ENCODE measurements around the gene NECAP2.
"Not testable (repeated sequence)": the region's sequence is repeated elsewhere in the genome, so short reads cannot be mapped to it uniquely, and the experiment has no call there.

The NECAP2 gene

DNA sequence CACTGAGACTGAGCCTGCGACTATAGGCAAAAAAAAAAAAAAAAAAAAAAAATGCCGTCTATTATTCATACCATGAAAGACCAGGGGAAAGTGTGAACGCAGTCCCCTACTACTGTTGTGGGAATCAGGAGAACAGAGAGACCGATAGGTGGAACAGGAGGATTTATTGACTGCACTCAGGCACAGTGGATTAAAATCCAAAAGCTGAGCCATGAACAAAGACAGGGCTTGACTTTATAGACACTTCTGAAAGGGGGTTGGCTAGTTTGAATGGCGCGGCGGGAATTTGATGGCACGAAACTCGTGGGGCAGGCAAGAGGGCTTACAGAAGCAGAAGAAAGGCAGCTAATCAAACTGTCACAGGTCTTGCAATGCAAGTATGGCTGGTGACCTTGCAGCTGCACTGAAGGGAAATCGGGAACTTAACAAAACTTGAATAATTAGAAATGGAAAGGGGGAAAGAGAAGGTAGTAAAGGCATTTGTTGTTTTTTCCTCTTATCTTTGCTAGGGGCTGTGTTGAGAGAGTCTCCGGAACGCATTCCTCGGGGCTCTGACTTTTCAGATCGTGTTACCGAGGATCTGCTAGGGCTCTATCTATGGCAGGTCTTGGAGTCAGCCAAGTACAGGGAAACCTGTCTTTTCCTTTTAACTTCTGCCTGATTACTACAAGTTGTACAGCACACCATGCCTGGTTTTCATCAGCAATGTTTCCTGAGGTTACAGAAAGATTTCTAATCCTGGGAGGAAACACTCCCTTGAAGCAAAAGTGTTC, 66.0 kb downstream of the NECAP2 start:
- not testable (repeated sequence) for H3K4me3 ChIP-seq (ENCODE audit: insufficient read depth, low read length, poor library complexity, severe bottlenecking); H4K20me1 ChIP-seq (ENCODE audit: low read depth, low read length); H3K27me3 ChIP-seq (ENCODE audit: low read length); H2AFZ ChIP-seq (ENCODE audit: low read depth, low read length, severe bottlenecking); H3K4me2 ChIP-seq (ENCODE audit: low read depth, low read length, poor library complexity, severe bottlenecking); H3K27ac ChIP-seq (ENCODE audit: low read depth, low read length); H3K79me2 ChIP-seq (ENCODE audit: insufficient read depth, low read length); H3K9ac ChIP-seq (ENCODE audit: low read length); H3F3A ChIP-seq (ENCODE audit: insufficient read depth); H3K36me3 ChIP-seq (ENCODE audit: low read length); H3K9me2 ChIP-seq (replicated peaks; ENCODE audit: insufficient read depth, low read length); H3K9me3 ChIP-seq (ENCODE audit: insufficient read depth, low read length)

DNA sequence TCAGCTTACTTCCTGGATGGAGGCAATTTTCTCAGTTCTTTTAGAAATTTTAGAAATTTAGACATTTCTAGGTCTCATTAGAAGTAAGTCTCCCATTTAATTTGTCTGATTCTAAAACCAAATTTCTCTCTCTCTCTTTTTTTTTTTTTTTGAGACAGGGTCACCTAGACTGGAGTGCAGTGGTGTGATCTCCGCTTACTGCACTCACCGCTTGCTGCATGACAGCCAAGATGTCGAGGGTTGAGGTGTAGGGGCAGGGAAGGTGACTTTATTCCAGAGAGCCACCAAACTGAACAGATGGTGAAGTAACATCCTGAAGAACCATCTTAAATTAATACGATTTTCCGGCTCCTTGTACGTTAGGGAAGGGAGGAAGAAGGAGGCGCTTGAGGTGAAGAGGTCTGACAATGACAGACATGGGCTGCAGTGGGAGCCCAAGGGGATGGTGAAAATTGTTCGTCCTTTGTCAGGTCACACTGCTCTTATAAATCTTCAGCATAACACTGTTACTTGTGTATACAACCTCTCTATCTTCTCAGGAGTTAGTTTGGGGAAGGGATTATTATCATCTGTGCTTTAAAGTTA, 68.4 kb downstream of the NECAP2 start:
- H3K79me2 ChIP-seq (ENCODE audit: insufficient read depth, low read length); H3K27ac ChIP-seq (ENCODE audit: low read depth, low read length); H3K27me3 ChIP-seq (ENCODE audit: low read length); H3F3A ChIP-seq (ENCODE audit: insufficient read depth); H3K4me3 ChIP-seq (ENCODE audit: insufficient read depth, low read length, poor library complexity, severe bottlenecking); H4K20me1 ChIP-seq (ENCODE audit: low read depth, low read length); H2AFZ ChIP-seq (ENCODE audit: low read depth, low read length, severe bottlenecking); H3K36me3 ChIP-seq (ENCODE audit: low read length); H3K9me2 ChIP-seq (replicated peaks; ENCODE audit: insufficient read depth, low read length); H3K9ac ChIP-seq (ENCODE audit: low read length); H3K4me2 ChIP-seq (ENCODE audit: low read depth, low read length, poor library complexity, severe bottlenecking); H3K9me3 ChIP-seq (ENCODE audit: insufficient read depth, low read length): not testable (repeated sequence)

Data from SU-DHL-6 (cell line).